GM19467 (cell line): ENCODE measurements around the gene CFAP53.
"Not testable (repeated sequence)": the region's sequence is repeated elsewhere in the genome, so short reads cannot be mapped to it uniquely, and the experiment has no call there.

Experiments used
- ATAC-seq: cut with Tn5 transposase; IDR thresholded peaks from one replicate; pipeline ENCODE4 v1.9.1; 2021; ENCODE audit warnings: mild to moderate bottlenecking, moderate library complexity; ENCODE audit not compliant: unreplicated experiment

Gene CFAP53

GRCh38 chr18:50266248-50266704 is at the start of gene CFAP53:
TSS of gene CFAP53 (minus strand) at chr18:50266495. CDS start at chr18:50266404, 91 bp downstream.
- ATAC-seq: peak; percentile 79

GRCh38 chr18:50315100-50315871 is 49.0 kb upstream of the CFAP53 start:
- ATAC-seq: peak; percentile 69

GRCh38 chr18:50313873-50314460 is 47.7 kb upstream of the CFAP53 start:
- no peak for ATAC-seq

GRCh38 chr18:50313031-50313607 is 46.8 kb upstream of the CFAP53 start:
- ATAC-seq: no peak

GRCh38 chr18:50312296-50313030 is 46.2 kb upstream of the CFAP53 start:
- peak; percentile 56 for ATAC-seq

- ATAC-seq: no peak
Observed at GRCh38 chr18:50311650-50312049, 45.4 kb upstream of the CFAP53 start.

- no peak for ATAC-seq
Observed at GRCh38 chr18:50310080-50310479, 43.8 kb upstream of the CFAP53 start.

- not testable (repeated sequence) for ATAC-seq
Observed at GRCh38 chr18:50308851-50309250, 42.6 kb upstream of the CFAP53 start.

- ATAC-seq: peak; percentile 83
Observed at GRCh38 chr18:50307738-50308470, 41.6 kb upstream of the CFAP53 start.

- ATAC-seq: no peak
Observed at GRCh38 chr18:50307400-50307737, 41.1 kb upstream of the CFAP53 start.

GRCh38 chr18:50306944-50307343 is 40.6 kb upstream of the CFAP53 start:
- ATAC-seq: no peak

- ATAC-seq: no peak
Observed at GRCh38 chr18:50301074-50301473, 34.8 kb upstream of the CFAP53 start.

- no peak for ATAC-seq
Observed at GRCh38 chr18:50299626-50300388, 33.5 kb upstream of the CFAP53 start.

GRCh38 chr18:50298443-50299284 is 32.4 kb upstream of the CFAP53 start:
- ATAC-seq: no peak

GRCh38 chr18:50297621-50298442 is 31.5 kb upstream of the CFAP53 start:
- peak; percentile 99 for ATAC-seq

GRCh38 chr18:50293039-50293438 is 26.7 kb upstream of the CFAP53 start:
- no peak for ATAC-seq

GRCh38 chr18:50289108-50289443 is 22.8 kb upstream of the CFAP53 start:
- ATAC-seq: no peak

- ATAC-seq: not testable (repeated sequence)
Observed at GRCh38 chr18:50288348-50289107, 22.2 kb upstream of the CFAP53 start.
